Middle frontal gyrus (tissue), 1 donor: ENCODE measurements around the gene SUMF2.
"Not testable (repeated sequence)": the region's sequence is repeated elsewhere in the genome, so short reads cannot be mapped to it uniquely, and the experiment has no call there.

Experiments used
- DNase-seq: peaks from one replicate; pipeline ENCODE4 v3.0.0-alpha.2; 2015; ENCODE audit warnings: low spot score; ENCODE audit errors: extremely low spot score

SUMF2 gene

DNA sequence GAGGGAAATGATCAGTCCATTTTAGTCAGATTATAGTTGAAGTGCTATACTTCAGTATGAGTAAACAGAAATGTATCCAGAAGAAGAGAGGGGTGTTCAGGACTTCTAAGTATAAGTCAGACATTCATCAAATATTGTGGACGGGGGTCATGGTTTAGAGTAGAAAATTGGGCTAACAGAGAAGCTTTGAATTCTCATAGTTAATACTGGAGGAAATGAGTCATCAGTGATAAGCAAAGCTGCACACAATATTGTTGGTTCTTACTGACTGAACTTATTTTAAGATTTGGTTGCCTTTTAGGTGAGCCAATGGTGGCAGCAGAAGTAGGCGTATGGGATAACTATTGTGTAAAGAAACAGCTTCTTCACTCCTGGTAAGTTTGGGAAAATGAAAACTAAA, 1.7 kb upstream of the SUMF2 start:
- no peak for DNase-seq

DNA sequence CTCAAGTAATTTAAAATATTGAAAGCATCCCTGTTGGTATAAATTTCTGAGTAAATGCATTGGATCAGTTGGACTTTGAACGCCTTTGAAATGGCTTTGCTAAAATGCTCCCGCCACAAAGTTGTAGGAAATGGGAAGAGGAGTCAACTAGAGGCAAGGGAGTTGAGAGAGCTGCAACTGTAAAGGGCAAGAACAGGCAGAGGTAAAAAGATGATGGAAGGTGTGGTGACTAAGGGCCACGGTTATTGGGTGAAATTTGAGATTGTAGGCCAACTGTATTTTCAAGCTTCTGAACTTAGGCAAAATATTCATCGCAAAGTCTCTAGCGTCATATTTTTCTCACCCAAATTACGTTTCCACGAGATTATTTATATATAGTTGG, 595 bp upstream of the SUMF2 start:
- no peak for DNase-seq

DNA sequence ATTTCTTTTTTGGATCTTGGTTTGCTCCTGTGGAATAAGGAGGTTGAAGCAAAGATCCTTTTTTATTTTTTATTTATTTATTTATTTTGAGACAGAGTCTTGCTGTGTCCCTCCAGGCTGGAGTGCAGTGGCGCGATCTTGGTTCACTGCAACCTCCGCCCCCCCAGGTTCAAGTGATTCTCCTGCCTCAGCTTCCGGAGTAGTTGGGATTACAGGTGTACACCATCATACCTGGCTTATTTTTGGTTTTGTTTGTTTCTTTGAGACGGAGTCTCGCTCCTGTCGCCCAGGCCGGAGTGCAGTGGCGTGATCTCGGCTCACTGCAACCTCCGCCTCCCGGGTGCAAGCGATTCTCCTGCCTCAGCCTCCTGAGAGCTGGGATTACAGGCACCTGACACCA, 2.3 kb downstream of the SUMF2 start:
- DNase-seq: not testable (repeated sequence)

DNA sequence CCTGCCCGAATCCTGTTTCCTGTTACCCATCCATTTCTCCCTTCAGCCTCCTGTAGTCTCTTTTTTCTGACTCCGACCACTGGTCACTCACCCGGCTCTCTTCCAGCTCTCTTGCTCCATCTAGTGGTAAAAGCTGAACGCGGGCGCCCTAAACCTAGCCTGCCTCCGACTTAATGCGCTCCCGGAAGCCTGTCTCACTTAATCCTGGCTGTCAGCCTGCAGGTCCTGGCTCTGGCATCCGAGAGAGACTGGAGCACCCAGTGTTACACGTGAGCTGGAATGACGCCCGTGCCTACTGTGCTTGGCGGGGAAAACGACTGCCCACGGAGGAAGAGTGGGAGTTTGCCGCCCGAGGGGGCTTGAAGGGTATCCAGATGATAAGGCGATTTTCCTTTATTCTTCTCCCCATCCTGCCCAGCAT, 10.3 kb downstream of the SUMF2 start:
- peak; percentile 46 for DNase-seq

DNA sequence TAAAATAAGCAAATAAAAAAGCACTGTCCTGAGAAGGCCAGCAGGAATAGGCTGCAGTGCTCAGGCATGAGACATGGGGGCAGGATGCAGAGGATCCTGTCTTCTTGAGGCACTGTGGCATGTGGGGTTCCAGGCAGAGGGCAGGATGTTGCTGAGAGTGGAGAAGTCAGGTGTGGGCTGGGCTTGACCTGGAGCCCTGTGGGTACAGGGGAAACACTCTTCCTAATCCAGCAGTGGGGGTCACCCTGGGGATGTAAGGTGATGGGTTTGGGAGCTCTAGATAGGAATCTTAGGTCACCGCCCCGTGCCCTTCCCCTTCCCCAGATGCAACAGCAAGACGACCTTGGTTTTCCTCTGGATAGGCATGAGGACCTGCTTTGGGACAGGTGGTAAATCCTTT, 13.6 kb downstream of the SUMF2 start:
- DNase-seq: no peak

DNA sequence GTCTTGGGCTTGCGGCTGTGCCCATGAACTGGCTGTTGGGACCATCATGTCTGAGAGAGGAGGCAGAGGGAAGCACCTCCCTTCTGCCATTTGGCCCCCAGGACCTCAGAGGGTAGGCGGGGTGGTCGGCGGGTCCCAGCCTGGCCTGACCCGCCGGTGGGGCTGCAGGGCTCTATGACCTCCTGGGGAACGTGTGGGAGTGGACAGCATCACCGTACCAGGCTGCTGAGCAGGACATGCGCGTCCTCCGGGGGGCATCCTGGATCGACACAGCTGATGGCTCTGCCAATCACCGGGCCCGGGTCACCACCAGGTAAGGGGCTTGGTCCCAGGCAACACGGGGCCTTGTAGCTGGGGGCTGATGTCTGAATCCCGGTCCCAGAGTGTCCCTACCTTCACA, 14.1 kb downstream of the SUMF2 start:
- DNase-seq: no peak

DNA sequence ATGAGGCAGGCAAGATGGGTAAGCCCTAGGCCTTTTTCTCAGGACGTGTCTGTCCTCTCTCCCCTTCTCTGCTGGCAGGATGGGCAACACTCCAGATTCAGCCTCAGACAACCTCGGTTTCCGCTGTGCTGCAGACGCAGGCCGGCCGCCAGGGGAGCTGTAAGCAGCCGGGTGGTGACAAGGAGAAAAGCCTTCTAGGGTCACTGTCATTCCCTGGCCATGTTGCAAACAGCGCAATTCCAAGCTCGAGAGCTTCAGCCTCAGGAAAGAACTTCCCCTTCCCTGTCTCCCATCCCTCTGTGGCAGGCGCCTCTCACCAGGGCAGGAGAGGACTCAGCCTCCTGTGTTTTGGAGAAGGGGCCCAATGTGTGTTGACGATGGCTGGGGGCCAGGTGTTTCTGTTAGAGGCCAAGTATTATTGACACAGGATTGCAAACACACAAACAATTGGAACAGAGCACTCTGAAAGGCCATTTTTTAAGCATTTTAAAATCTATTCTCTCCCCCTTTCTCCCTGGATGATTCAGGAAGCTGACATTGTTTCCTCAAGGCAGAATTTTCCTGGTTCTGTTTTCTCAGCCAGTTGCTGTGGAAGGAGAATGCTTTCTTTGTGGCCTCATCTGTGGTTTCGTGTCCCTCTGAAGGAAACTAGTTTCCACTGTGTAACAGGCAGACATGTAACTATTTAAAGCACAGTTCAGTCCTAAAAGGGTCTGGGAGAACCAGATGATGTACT, 15.5 kb downstream of the SUMF2 start:
- peak; percentile 24 for DNase-seq

DNA sequence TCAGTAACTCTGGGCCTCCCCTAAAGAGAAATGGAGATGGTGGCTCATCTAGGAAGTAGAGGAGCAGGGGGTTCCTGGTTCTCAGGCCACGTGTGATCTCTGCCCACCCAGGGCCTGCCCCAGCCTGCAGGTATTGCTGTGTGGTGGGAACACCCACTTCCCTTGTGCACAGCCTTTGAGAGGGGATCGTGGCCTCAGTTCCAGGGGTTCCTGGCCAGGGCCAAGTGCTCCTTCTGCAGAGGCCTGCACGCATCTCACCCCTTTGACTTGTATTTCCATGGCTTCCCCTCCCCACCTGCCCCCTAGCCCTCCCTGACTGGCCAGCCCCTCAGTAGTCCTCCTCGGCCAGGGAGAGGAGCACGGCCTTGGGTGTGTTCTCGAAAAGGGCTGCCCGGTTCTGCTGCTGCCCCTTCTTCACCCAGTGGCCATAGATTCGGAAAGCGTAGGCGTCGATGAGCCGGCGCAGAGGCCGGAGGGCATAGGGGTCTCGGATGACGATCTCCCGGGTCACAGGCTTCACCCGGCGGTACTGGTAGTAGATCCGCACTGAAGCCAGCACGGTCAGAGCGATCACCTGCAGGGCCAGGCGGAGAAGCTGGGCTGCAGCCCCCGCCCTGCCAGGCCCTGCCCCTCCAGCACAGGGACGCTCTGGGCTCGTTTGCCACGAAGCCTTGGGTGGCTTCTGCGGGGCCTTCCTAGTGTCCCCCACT, 16.8 kb downstream of the SUMF2 start:
- not testable (repeated sequence) for DNase-seq

DNA sequence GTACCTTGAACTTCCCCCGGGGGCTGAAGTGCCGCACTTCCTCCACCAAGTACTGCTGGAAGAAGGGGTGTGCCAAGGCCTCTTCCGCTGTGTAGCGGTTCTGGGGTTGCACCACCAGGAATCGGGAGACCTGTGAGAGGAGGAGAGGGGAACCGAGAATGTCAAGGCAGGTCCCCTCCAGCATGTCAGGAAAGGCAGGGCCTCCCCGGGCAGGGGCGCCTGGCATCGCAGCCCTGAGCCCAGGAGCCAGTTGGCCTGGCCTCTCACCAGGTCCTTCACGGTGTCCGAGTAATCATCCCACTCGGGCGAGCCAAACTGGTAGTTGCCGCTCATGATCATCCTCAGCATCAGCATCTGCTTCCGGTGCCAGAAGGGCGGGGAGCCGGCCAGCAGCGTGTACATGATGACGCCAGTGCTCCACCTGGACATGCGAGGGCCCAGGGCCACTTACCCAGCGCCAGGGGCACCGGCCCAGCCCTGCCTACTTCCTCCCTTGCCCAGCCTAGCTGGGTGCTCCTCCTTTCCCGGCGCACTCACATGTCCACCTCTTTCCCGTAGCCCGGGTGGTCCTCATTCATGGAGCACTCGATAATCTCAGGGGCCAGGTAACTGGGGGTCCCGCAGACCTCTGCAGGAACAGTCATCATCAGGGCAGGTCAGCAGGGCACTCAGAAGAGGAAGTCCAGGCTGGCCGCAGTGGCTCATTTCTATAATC, 17.7 kb downstream of the SUMF2 start:
- no peak for DNase-seq

DNA sequence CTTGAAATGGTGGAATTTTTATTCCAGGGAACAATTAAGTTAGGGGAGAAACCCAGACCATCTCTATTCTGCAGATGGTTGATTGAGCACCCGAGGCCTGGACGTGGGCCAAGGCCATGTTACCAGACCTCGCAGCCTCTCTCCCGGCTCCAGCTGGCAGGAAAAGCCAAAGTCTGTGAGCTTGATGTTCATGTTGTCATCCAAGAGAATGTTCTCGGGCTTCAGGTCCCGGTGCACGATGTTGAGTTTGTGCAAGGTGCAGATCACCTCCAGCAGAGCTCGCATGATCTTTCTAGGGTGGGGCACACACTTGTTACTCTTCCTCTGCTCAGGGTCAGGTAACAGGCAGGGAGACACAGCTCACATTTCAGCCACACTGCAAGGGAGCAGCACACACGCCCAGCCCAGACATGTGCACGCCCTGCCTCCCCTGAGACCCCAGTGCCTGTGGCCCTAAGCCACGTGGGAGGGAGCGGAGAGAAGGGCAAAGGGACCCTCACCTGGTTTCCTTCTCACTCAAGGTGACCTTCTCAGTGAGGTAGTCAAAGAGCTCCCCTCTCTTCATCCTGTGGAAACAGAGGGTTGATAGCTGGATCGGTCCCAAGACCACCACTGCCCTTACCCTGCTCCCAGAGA, 19.2 kb downstream of the SUMF2 start:
- DNase-seq: no peak

DNA sequence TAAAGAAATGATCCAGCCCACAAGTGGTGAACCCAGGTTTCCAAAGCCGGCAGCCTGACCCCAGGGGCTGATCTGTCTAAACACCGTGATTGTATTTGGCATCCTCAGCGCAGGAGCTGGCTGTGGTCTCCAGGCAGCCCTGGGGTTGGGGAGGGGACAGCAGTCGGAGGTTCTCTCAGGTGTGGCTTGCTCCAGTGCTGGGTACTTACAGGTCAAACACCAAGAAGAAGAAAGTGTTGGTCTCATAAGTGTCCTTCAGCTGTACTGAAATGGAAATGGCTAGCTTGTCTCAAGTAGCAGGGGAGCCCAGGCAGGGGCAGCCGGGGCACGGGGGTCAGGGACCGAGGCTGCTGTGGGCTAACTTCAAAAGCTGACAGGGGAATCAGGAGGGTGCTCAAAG, 22.7 kb downstream of the SUMF2 start:
- no peak for DNase-seq

DNA sequence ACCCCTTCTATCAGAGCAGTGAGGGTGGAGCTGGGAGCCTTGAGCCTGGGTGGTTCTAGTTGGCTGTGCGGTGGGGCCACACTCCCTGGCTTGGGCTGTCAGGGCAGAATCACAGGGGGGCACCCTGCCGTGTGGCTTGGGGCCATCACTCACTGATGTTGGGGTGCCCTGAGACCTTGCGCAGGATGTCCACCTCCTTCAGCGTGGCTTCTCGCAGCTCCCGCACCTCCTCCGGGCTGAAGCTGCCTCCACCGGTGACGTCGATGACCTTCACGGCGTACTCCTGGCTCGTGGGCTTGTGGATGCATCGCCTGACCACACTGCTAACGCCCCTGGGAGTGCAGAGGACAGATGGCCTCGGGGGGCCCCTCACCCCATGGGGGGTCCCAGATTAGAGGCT, 23.4 kb downstream of the SUMF2 start:
- DNase-seq: no peak

DNA sequence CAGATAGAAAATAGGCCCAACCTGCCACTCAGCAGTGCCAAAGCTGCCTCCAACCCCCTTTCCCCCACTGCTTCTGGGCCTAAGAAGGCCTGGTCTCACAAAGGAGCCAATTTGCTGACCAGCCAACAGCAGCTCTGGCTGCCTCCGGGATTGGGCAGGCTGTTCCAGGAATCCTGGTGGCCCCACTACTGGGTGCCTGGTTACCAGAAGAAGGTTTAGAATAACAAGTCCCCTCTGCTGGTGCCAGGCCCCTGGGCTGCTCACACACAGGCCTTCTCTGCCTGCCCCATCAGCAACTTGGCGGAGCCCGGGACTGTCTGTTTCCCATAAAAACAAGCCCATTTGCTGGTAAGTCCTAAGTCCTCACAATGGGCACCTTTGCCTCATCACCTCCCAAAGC, 27.5 kb downstream of the SUMF2 start:
- peak; percentile 28 for DNase-seq

DNA sequence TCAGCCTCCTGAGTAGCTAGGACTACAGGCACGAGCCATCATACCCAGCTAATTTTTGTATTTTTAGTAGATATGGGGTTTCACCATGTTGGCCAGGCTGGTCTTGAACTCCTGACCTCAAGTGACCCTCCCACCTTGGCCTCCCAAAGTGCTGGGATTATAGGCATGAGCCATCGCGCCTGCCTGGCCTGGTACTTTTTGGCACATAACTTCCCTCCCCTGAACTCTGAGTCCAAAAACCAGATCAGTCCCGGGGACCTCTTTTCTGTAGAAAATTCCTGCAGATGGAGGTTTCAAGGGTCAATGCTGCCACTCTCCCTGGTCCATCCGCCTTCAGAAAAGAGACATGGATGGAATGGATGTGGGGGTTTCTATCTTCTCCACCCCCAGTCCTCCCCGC, 28.3 kb downstream of the SUMF2 start:
- not testable (repeated sequence) for DNase-seq

DNA sequence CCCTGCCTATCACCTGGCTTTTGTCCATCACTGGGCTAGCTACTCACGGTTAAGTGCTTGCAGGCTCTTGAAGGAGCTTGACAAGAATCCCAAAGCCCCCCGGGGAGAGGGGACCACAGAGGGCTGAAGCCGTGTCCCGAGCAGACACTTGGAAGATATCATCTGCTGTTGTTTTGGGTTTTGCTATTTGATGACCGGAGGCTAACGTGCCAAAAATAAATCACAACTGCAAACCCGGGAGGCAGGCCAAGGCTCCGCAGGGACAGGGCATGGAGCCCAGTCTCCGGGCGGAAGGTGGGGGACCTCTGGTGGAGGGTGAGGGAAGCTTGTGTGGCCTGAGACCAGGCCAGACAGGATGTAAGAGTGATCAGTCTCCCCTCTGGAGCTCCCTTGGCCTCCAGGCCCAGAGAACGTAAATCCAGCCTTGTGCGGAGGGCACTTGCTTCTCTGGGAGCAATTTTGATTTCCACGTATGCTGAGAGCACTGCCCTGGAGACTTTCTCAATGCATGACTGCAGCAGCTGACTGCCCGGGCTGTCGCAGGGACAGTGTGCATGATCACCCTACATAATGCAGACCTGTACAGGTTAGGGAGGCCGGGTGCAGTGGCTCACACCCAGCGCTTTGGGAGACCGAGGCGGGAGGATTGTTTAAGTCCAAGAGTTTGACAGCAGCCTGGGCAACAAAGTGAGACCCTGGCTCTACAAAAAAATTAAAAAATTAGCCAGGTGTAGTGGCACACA, 28.9 kb downstream of the SUMF2 start, which contains the start of gene PHKG1:
Gene PHKG1, minus strand, starts transcription at position 164 of the 743 bp plus-strand sequence. CDS start 4,011 bp downstream, outside the sequence.
- DNase-seq: peak; percentile 18

DNA sequence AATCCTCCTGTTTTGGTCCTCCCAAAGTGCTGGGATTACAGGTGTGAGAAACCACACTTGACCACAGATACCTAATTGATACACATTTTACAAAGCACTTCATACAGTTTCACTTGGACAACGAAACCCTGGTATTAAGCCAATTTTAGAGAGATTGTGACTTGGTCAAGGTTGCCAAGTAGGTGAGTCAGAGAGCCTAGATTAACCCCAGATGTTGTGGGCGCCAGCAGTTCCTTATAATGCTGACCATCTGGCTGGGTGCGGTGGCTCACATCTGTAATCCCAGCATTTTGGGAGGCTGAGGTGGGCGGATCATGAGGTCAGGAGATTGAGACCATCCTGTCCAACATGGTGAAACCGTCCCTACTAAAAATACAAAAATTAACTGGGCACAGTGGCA, 33.6 kb downstream of the SUMF2 start:
- no peak for DNase-seq

DNA sequence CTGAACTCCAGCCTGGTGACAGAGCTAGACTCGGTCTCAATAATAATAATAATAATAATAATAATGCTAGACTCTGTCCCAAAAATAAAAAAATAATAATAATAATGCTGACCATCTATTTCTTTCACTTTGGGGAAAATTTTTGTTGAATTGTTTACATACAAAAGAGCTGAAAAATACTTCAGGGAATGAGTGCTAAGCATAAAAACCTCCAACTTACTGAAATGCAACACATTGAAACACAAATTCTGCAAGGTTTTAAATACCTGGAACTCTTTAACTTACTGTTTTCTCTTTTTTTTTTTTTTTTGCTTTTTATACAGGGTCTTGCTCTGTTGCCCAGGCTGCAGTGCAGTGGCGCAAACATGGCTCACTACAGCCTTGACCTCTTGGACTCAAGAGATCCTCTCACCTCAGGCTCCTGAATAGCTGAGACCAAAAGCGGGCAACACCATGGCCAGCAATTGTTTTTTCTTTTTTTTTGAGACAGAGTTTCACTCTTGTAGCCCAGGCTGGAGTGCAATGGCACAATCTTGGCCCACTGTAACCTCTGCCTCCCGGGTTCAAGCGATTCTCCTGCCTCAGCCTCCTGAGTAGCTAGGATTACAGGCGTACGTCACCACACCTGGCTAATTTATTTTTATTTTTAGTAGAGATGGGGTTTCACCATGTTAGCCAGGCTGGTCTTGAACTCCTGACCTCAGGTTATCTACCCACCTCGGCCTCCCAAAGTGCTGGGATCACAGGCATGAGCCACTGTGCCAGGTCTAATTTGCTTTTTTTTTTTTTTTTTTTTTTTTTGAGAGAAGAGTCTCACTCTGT, 34.3 kb downstream of the SUMF2 start:
- not testable (repeated sequence) for DNase-seq

DNA sequence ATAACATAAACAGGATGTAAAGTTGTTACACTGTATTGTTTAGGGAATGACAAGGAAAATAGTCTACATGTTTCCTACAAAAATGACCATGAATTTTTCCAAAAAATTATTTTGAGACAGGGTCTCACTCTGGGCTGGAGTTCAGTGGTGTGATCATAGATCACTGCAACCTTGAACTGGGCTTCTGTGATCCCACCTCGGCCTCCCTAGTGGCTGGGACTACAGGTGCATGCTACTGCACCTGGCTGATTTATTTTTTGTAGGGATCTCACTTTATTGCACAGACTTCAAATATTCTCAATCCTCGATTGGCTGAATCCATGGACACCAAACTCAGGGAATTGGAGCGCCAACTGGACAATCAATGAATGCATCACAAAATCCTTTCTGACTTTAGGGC, 35.6 kb downstream of the SUMF2 start:
- DNase-seq: no peak

DNA sequence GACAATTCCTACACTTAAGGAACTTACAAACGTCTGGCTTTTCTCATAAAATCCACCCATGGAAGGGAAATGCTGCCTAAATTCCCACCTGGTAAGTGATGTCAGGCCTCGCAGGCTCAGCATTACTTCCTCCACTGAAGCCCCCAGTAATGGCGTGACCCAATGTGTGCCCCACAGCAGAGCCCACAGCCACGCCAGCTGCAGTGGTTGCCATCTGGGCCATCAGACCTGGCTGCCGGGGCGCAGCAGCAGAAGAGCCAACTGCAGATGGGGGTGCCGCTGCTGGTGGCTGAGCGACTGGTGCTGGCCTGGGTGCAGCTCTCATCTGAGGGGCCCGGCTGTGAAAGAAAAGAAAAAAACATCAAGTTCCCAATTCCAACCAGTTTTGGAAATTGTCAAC, 40.1 kb downstream of the SUMF2 start:
- not testable (repeated sequence) for DNase-seq

DNA sequence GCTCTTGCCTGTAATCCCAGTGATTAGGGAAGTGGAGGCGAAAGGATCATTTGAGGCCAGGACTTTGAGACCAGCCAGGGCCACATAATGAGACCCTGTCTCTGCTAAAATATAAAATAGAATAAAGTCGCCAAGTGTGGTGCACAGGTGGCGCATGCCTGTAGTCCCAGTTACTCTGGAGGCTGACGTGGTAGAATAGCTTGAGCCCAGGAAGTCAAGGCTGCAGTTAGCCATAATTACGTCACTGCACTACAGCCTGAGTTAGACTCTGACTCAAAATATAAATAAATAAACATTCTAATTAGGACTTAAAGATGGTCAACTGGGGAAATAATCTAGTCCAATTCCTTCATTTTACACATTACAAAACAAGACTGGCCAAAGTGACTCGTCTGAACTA, 41.4 kb downstream of the SUMF2 start:
- DNase-seq: no peak
